ENCODE results near the gene CAP2. TPM values are rescaled to one million over a fixed set of nuclear protein-coding genes. Genes with fewer than 3 reads are reported as not detected.
A peak's percentile ranks its signal among the peaks of the same experiment; 100 is the strongest.
"Not testable (repeated sequence)": the region's sequence is repeated elsewhere in the genome, so short reads cannot be mapped to it uniquely, and the experiment has no call there.

The CAP2 gene
- total RNA-seq, 1 donor from 2014 or later: 32.0 TPM

DNA sequence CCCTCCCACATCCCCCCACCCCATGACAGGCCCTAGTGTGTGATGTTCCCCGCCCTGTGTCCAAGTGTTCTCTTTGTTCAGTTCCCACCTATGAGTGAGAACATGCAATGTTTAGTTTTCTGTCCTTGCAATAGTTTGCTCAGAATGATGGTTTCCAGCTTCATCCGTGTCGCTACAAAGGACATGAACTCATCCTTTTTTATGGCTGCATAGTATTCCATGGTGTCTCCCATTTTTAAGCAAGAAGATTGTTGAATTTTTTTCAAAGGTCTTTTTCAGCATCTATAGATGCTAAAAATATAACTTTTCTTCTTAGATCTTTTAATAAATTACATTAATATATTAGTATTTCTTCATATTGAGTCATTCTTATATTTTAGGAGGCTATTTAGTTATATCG is 47.4 kb downstream of the CAP2 start:
- not testable (repeated sequence) for DNase-seq (ENCODE audit: low spot score)

DNA sequence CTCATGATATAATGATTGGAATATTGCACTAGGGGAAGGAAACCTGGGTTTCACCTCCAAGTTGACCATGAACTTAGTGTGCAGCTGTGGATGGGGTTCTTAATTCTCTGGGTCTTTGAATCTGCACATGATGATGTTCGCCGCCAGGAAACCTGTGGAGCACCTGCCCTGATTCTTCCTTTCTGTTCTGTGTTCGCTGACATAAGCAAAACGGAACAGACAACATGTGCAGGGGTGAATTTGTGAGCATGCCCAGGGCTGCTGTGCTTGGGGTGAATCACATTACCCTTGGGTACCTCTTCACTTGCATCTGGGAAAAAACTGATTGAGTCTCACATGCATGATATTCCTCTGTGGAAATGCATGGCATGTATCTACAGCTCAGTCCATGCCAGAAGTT is 48.8 kb downstream of the CAP2 start:
- no peak for DNase-seq (ENCODE audit: low spot score)

DNA sequence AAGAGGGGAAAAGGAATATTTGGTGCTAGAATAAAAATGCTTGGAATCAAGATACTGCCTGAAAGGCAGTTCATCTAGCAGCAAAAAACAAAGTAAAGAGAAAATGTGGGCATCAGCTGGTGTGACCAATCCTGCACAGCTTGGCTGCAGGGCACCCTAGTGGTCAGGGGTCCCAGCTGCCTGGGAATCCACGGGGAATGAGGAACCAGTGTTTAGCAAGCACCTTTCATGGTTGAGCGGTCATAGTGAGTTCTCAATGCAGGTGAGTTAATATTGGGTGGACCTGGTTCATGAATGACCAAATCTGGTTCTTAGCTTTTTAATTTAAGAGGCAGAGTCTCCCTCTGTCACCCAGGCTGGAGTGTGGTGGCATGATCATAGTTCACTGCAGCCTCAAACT is 53.3 kb downstream of the CAP2 start:
- no peak for DNase-seq (ENCODE audit: low spot score)

DNA sequence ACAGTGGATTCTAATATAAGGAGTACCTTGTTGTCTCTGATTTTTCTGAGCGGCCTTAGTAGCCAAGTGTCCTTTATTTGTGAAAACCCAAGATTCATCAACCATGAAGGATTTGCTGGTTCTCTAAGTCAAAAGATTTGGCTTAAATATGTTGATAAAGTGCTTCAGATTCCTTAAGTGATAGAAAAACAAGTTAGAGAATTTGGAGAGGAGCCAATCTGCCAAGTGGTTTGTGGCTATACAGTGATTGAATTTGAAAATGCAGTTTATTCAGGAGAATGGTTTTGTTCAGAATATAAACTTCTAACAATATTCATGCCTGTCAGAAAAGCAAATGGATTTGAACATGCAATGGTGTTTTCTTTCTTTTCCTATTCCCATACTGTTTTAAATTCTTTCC is 54.8 kb downstream of the CAP2 start:
- DNase-seq (ENCODE audit: low spot score): no peak

DNA sequence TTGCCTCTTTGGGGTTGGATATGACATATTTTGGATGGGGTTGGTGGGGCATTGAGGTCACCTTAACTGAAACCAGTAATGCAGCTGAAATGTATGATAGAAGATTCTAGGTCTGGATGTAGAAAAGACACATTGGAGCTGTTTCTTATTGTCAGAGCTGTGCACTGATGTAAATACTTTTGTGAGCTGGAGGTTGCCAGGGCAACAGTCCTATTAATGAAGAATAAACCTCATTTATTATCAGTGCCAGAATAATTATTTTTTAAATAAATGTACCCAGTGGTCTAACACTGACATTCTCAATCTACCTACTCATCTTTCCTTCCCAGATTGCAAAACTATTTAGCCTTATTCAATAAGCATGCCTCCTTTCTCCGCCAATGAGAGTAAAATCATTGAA is 57.0 kb downstream of the CAP2 start:
- no peak for DNase-seq (ENCODE audit: low spot score)

DNA sequence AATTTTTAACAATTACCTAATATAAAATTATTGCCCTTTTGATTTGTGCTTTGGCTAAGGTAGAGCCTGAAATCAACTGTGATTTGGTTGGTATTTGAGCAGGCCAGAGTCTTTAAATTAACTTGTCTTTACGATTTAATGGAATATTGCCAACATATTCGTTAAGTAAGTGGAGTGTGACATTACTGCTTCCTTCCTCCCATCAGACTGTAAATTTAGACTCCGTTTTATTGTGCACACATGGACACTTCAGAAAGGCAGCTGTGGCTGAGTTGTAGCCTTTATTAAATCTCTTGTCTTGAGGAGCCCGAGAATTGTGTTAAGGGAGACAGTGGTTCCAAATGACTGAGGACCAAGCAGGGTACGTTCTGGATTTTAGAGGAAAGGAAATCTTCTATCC is 57.4 kb downstream of the CAP2 start:
- DNase-seq (ENCODE audit: low spot score): no peak

DNA sequence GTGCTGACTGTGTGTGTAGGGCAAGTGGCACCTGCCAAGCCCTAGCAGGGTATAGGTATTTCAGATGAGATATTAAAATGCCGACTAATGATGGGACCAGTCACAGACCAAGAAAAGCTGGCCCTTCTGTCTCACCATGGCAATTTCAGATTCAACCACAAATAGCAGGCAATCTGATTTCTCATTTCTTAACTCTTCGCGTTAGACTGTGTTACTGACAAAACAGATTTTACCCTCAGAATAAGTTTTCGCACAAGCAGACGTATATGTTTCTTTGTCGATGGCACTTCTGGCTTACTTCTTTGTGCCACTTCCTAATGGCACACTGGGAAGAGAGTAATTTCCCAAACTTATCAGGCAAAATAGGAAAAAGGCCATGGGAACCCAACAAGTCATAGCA is 58.7 kb downstream of the CAP2 start:
- no peak for DNase-seq (ENCODE audit: low spot score)

DNA sequence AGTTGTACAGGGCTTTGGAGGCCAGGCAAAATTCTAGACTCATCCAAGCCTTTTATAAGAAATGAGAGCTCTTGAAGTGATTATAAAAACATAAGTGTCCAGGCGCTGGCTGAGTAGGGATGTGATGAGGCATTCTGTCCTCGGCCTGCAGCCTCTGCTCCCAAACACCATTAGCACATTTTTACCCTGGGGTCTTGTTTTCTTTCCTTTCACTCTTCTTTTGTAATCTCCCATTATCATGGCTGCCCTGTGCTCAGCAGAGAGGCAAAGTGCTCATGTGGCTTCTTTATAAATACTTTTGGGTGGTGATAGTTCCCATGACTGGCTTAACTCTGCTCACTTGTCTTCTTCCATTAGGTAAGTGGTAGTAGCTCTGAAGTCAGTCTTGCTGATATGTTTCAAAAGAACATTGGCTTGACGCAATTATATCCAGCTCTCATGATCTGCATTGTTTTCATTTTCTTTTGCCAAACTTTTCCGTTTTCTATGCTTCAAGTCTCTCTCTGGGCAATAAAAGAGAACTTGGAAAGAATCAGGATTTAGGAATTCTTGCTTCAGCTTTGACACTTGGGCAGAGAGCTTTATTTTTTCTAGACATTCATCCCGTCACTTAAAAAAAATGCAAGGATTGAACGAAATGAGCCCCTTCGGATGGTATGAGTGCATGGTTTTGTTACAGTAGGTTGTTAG is 61.1 kb downstream of the CAP2 start:
- peak; percentile 44 for DNase-seq (ENCODE audit: low spot score)

DNA sequence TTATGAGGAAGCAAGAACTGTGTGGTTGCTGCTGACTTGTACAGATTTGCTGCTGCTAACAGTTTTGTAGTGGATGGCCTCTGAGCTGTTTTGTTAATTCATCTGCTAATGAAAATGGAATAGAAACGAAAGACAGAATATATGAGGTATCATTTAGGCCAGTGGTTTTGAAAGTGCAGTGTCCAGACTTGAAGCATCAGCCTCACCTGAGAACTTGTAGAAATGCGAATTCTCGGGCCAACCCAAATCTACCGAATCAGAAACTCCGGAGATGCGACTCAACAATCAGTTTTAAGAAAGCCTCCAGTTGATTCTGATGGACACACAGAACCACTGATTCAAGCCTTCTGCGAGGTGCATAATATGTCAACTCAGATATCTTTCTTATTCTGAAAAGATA is 62.5 kb downstream of the CAP2 start:
- DNase-seq (ENCODE audit: low spot score): no peak

DNA sequence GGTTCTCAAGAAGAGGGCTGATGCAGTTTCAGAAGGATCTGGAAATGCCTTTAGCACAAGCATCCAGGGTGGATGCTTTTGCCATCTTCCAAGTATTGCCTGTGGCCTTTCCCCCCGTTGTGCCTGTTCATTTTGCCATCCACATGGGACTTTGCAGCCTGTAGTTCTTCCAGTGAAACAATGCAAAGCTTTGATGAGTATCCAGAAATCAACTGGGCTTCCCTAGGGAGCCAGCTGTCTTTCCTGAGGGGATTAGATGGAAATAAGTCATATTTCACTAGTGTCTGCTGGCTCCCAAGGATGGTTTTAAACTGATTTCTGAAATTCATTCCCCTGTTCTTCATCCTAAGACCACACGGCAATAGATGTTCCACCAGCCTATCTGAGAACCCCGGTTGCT is 63.3 kb downstream of the CAP2 start:
- no peak for DNase-seq (ENCODE audit: low spot score)

DNA sequence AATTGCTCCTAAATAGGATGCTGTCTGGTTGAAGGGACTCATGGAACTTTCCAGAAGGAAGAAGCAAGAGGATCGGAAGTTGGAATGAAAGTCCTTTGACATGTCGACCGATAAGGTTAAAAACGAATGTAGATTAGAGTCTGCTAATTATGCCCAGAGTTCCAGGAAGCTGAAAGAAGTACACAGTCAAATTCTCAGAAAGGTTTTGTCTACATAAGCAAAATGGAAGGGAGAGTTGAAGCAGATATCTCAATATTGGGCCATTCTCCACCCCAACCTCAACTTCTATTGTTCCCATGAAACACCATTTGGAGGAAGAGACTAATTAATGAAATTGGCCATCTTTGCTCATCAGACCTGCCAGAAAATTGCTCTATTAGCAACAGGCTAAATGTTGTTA is 64.0 kb downstream of the CAP2 start:
- no peak for DNase-seq (ENCODE audit: low spot score)

DNA sequence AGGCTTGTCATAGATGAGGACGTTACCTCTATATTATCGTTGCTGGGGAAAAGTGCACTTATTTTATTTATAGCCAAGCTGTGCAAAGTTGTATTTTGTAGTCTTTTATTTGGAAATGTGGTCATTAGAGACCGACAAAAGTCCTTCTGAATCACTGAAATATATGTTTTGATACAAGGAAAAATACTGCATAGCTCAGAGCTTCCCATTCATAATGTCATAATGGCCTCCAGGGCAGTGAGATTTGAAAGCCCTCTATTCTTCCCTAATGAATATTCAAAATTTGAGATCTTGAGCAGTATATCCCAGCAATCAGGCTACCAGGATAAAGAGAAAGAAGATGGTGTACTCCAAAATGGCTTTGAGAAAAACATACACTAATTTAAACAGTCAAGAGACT is 64.6 kb downstream of the CAP2 start:
- no peak for DNase-seq (ENCODE audit: low spot score)

DNA sequence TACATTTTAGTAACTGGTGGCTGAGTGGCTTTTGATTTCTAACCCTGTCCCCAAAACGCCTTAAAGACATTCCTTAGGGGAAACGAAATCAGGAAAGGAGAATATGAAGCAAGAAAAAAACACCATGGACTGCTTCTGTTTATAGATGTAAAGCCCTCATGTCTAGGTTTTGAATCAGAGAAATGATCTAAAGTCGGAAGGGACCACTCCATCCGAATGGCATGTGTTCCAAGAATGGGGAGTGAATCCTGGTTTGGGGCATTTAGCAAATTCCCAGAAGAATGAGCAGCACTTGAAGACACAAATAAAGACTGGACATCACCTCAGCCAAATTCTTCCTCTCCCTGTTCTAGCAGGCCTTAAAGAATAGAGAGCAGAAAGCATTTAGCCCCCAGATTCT is 65.6 kb downstream of the CAP2 start:
- DNase-seq (ENCODE audit: low spot score): no peak

DNA sequence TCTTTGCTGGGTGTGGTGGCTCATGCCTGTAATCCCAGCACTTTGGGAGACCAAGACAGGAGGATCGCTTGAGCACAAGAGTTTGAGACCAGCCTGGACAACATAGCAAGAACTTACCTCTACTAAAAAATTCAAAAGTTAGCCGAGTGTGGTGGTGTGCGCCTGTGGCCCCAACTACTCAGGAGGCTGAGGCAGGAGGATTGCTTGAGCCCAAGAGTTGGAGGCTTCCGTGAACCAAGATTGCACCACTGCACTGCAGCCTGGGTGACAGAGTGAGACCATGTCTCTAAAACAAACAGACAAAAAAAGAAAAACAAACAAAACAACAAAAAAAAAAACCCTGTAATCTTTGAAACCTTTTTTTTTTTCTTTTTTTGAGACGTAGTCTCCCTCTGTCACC is 67.5 kb downstream of the CAP2 start:
- DNase-seq (ENCODE audit: low spot score): no peak

DNA sequence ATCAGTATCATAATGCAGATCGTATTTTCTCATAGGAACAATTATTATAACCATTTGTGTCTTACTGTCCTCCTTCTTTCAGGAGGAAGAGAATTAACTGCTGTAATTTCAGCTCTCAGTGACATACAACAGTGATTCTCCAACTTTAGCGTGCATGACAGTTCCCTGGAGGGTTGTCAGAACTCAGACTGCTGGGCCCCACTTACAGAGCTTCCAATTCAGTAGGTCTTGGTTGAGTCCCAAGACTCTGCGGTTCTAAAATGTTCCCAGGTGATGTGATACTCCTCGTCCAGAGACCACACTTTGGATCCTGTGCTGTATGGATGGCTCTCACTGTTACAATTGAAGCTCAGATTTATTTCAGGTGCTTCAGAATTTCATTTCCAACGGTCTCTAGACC is 72.8 kb downstream of the CAP2 start:
- DNase-seq (ENCODE audit: low spot score): no peak

DNA sequence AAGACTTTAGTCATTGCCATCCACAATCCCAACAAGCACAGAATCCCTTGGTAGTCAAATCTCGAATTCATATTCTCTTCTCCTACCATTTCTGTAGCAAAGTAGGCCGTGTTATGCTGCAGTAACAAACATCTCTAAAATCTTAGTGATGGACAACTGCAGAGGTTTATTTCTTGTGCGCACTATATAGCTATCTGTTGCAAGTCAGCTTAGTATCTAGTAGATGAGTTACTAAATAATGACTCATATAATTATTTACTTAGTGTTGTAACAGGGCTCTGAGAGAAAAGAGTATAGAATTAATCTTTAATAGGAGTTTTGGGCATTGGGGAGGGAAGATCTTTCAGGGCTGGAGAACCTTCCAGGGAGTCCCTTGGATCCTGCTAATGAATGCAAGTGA is 73.3 kb downstream of the CAP2 start:
- DNase-seq (ENCODE audit: low spot score): no peak

DNA sequence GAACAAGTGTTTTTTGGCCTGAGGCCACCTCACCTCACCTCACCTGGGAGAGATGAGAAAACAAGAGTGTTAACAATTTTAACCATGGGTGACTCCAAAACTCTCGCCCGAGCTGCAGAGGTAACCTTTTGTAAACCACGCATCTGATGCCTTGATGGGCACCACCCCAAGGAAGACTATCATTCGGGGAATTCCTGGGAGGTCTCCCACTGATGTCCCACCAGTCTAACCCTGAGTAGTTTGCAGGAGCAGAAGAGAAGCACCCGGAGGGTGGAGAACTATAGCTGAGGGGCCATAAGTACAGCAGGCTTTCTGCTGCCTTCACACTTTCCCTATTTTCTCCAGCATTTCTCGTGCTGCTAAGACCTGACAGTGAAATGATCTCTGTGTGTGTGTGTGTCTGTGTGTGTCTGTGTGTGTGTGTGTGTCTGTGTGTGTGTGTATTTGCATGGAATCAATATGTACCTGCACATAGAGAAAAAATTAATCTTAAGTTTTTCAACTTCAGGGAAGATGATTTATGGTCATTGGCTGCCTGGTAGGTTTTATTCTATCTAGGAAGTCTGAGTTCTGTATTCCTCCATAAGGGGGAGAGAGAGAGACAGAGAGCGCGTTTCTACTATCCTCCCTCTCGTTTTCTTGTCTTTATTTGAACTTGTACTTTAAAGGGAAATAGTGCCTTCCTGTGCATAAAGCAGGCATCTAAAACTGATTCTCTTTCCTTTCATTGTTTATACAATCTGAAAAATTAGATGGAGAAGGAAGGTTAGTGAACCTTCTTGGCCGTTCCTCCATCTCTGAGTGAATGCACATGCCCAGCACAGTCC is 75.8 kb downstream of the CAP2 start:
- DNase-seq (ENCODE audit: low spot score): peak; percentile 50

DNA sequence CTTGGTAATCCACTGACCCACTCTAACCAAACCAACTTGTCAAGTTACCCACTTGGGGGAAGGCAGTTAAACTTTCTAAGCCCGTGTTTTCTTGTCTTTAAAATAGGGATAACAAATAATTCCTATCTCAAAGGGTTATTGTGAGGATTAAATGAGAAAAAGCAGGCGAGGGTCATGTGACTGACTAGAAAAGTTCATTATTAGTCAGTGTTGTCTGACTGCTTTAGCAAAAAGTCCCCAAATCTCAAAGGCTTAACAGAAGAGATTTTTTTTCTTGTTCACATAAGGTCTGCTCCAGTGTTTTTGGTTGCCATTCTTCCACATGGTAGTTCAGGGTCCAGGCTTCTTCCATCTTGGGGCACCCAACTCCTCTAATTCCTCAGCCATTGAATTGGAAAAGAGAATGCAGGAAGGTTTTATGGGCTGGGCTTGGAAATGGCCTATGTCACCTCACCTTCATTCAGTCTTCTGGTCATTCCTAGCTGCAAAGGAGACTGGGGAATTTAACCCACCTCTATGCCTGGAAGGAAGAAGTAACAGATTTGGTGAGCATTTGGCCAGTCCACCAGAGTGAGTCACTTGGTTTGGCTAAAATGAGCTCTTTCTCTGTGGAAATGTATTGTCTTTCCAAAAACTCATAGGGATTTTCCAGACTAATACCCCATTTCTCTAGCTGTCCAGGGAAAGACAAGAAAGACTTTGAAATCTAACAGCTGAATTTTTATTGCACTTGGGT is 77.0 kb downstream of the CAP2 start:
- peak; percentile 64 for DNase-seq (ENCODE audit: low spot score)

DNA sequence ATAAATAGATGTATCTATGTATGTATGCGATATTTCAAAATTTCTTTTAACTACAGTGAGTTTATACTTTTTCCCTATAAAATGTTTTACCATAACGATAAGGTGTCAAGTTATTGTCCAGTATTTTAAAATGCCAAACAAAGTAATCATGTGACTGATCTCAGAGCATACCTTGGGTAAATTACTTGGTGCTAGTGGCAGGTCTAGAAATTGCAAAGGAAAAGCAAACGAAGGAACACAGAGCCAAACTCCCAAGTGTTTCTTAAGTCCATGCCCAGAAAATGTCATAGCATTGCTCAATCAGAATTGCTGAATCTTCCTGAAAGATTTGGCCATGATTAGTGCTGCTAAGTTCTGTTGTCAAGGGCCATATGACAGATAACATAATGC is 77.5 kb downstream of the CAP2 start:
- DNase-seq (ENCODE audit: low spot score): peak; percentile 82

DNA sequence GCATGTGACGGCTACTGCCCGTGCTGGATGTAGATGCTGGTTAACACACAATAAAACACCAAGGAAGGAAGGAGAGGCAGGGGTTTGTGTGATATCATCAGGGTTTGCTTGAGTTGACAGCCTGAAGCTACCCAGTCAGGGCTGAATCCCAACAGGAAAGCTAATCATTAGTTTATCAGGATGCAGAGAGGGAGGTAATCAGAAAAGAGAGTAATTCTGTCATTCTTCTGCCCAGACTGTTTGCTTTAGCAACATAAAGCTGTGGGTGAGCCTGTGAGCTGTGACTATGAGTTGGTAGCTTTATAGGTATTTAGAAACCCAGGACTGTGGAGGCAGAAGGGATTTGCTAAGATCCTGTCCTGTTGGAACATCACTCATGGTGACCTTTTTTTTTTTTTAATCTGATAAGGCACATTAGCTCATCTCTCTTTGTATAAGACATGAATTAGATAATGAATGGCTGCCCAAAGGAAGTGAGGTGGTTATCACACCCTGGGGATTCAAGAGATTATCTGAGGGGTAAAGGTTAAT is 79.3 kb downstream of the CAP2 start:
- DNase-seq (ENCODE audit: low spot score): peak; percentile 79

DNA sequence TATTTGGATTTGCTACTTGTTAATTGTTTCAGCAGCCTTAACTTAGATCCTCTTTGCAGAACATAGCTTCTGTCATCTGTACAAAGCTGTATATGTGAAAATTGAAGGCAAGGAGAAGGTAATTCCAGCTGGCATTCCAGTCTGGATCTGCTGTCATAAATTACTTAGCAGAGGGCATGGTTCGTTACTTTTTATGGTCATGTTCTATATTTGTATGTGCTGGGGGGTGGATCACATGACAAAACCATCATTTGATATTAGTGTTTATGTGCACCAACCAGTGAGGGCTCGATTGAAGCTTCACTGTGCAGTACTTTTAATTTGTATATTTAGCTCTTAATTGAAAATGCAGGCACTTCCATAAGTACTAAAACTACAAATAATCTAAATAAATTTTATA is 80.2 kb downstream of the CAP2 start:
- DNase-seq (ENCODE audit: low spot score): peak; percentile 60

DNA sequence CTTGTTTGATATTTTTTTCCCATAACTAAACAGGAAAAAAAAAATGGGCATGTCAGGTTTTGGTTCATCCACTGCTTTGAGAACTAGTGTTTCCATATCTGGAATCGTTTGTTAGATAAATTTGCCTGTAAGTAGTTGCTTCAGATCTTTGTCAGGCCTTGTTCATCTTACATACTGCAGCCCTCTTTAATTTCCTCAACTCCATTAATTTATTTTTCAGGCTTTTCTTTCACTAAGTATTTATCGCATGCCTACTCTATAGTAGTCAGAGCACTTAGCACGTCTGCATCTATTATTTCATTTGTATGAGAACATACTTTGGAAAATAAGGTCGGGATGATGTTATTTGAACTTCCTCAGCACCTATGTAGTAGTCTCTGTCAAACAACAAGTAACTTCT is 80.9 kb downstream of the CAP2 start:
- DNase-seq (ENCODE audit: low spot score): no peak
